ENCODE measurements around the gene KCNF1.
"Not testable (repeated sequence)": the region's sequence is repeated elsewhere in the genome, so short reads cannot be mapped to it uniquely, and the experiment has no call there.

KCNF1 gene

DNA sequence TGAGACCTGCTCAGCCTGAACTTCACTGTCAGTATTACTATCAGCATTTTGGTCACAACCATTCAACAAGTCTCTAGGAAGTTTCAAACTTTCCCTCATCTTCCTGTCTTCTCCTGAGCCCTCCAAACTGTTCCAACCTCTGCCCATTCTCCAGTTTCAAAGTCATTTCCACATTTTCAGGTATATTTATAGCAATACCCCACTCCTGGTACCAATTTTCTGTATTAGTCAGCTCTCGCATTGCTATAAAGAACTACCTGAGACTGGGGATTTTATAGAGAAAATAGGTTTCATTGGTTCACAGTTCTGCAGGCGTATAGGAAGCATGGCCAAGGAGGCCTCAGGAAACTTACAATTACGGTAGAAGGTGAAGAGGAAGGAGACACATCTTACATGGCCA lies 27.3 kb downstream of the KCNF1 start:
- DNase-seq (ENCODE audit: low read depth in 3 of 3), result no peak

DNA sequence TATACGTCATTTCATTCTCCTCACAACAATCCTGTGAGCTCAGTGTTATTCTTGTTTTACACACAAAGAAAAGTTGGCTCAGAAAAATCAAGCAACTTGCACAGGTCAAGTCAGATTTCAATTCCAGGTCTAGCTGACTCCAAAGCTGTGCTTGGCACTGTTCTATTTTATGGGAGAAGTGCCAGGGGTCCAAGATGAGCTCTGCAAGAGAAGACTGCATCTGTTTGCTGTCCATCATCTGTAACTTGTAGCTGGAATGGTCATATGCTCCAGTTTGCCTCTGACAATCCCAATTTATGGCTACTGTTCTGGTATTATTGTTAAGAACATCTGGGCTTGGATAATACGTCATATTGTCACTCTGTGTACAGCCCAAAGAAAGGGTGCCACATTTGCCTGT lies 28.9 kb downstream of the KCNF1 start:
- no peak for DNase-seq (ENCODE audit: low read depth in 3 of 3)

DNA sequence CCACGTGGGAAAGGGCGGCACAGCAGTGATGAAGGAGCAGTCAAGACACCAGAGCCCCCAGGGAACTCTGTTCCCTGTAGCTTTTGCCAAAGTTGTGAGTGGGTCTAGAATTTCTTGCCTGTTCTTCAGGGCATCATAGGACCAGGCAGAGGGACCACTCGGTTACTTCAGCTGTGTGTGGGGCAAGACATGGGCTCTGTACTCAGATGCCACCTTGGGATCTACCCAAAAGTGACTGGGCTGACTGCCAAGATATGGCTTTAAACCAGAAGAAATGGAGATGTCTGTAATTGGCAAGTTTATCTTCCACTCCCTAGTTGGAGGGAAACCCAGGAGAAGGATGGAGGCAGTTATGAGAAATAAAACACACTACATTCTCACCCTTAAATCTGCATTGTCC lies 29.6 kb downstream of the KCNF1 start:
- no peak for DNase-seq (ENCODE audit: low read depth in 3 of 3)

DNA sequence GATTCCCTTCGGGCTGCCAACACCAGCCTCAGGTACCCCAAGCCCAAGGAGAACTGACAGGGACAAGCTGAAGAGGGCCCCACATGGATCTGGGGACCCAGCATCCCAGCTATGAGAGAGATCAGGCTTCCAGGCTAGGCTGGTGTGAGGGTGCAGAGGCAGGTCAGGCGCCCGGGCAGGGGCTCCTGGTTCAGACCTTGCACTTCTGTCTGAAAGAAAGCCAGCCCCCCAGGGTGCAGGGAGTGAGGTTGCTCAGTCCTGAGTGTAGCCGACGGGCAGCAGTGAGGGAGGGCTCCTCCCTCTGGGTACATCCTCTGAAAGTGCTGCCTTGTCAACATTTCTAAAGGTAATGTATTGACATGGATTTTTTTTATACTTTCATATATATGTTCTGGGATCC lies 33.1 kb downstream of the KCNF1 start:
- no peak for DNase-seq (ENCODE audit: low read depth in 3 of 3)

DNA sequence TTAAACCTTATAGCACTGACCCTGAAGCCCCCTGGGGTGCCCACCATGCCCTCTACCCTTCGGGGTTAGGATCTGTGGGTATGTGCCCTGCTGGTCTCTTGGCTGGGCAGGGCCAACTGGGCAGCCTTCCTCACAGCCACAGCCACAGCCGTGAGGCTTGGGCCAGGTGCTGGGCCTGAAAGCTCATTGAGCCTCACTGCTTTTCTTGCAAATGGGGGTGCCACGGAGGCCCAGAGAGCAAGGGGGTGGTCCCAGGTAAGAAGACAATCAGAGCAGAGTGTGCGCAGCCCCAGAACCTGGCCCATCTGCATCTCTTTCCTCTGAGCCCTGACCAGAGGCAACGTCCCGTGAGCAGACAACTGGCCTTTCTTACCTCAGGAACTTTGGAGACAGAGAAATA lies 34.7 kb downstream of the KCNF1 start:
- no peak for DNase-seq (ENCODE audit: low read depth in 3 of 3)

DNA sequence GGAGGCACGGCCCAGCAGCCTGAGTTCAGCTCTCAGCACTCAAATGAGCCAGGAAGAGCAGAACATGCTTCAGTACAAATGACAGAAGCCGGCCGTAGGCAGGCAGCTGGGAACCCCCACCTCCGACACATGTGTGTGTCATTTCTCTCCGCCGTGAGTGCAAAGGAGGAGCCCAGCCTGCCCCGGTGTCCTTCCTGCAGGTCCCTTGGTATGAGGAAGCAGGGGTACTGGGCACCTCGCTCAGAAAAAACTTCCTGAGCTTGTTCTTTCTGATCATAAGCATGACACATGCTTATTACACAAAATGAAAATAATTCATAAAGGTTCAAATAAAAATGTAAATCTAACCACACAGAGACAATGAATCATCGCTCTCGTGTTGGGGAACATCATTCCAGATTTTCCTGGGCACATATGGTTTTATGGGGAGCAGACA lies 35.3 kb downstream of the KCNF1 start:
- DNase-seq (ENCODE audit: low read depth in 3 of 3), result peak in 1 of 3 experiments; percentile 4

DNA sequence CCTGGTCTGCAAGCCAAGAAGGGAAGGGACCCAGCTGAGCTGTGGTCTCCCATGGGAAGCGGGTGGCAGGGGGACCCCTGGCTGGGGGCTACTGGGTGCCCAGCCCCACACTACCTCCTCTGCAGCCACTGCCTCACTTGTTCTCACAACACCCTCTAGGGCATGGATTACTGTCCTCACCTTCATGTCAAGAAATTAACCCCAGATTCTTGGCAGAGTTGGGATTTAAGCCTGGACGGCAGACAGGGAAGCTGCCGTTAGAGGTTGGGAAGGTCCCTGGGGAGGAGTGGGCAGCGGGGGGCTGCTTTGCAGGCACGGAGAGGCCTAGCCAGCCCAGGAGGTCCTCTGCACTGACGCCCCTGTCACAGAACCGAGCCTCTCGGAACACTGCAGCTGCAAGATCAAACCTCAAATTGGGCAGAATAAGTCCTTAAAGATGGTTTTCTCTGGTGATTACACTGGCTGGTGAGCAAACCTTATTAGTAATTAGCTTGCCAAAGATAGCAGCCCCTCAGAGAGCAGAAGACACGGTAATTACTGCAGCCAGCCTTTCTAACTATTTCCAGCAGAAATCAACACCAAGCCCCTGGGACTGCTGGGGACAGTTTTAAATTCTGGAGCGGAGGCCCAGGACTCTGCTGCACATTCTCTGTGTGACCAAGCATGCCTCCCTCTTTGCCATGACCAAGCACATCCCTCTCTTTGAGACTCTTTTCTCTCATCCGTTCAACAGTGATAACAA lies 35.9 kb downstream of the KCNF1 start:
- DNase-seq (ENCODE audit: low read depth in 3 of 3), result no peak

DNA sequence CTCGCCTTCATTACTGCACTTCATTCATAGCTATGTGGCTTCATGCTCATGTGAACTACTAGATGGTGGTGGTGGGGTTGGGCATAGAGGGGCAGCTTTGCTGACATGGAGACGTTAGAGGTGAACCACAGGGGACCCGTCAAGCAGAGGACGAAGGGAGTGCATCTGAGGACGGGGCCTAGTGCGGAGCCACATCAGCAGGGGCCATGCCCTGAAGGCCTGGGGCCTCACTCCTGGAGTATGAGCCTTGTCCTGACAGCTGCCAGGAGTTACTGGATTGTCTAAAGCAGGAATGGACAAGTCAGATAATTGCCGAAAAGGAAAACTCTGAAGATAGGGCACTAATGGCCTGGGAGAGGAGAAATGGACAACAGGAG lies 36.4 kb downstream of the KCNF1 start:
- DNase-seq (ENCODE audit: low read depth in 3 of 3), result no peak

DNA sequence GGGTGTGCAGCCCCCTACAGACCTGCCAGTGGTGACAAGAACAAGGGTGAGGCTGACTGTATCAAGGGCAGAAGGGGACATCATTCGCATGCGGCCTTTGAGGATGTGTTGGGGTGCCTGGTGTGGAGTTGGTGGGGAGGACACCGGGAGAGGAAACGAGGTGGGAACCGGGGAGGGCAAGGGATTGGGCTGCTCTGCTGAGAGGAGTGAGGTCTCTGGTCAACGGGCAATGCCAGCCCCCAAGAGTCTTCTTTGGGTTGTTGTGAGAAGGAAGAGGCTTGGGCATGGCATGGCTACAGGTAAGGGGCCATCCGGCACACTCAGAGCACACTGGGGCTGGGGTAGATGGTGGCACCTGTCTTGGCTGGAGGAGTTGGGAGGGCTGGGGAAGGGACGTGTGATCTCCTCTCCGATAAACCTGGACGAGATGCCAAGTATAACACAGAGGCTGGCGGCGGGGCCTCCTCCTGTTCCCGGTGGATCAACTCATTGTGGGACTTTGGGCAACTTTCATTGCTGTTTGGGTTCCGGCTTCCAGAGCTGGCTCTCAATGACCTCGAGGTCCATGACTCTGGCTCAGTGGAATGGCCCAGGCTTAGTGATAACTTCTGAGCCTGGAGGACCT lies 37.0 kb downstream of the KCNF1 start:
- no peak for DNase-seq (ENCODE audit: low read depth in 3 of 3)

DNA sequence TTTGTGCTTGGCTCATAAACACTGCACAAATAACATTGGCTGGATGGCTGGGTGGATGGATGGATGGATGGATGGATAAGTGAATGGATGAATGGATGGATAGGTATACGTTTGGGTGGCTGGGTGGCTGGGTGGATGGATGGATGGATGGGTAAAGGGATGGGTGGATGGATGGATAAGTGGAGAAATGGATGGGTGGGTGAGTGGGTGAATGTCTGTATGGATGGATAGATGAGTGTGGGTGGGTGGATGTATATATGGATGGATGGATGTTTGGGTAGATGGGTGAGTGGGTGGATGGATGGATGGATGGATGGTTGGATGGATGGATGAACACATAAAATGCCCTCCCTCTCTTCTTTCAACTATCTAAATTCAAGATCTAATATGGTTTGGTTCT lies 38.1 kb downstream of the KCNF1 start:
- no peak for DNase-seq (ENCODE audit: low read depth in 3 of 3)

DNA sequence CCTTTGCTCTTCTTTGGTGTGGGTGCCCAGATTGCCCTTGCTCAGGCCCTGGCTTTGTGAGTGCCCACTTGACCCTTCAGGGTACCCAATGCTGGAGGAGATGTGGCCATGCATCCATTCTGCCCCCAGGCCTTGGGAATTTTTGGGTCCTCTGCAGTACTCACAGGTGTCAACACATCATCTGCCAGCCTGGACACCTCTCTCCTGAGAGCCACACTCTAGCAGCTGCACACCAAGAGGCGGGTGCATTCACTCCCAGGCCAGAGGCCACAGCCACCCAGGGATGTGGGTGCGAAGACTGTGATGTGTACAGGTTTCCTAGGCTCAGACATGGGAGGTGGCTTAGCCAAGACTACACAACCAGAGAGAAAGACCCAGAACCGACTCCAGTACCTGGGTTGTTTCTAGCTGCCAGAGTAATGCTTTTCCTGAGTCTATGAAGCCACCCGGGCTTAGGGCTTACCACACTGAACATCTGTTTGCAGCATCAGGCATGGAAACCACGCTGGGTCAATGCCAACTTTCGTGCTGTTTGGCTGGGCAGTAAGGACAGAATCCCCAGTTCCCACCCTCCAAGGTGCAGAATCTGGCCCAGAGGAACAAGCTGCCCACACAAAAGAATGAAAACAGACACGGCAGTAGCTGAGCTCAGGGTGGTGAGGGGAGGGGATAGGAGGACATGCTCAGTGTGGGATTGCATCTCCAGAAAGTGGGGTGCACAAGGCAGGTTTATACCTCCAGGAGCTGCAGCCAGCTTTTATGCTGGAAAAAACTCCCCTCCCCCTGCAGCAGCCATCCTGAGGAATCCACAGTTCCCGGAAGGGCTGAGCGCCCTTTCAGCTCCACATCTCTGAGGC lies 40.1 kb downstream of the KCNF1 start:
- no peak for DNase-seq (ENCODE audit: low read depth in 3 of 3)

DNA sequence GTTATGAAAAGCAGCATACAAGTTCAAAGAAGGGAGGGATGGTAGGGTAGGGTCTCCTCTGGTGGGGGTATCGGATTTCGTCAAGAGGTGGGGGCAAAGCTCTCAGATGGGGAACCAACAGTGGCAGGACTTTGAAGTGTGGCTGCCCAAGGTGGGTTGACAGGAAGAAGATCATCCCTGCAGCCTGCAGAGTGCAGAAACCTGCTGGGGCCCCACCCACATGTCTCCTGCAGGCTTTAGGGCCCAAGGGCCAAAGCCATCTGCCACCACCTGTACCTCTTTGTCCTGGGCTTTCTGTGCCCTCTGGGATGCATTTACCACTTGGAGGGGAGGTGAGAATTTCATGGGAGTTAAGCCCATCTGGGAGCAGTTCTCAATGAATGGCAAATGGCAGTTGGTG lies 42.7 kb downstream of the KCNF1 start:
- no peak for DNase-seq (ENCODE audit: low read depth in 3 of 3)

DNA sequence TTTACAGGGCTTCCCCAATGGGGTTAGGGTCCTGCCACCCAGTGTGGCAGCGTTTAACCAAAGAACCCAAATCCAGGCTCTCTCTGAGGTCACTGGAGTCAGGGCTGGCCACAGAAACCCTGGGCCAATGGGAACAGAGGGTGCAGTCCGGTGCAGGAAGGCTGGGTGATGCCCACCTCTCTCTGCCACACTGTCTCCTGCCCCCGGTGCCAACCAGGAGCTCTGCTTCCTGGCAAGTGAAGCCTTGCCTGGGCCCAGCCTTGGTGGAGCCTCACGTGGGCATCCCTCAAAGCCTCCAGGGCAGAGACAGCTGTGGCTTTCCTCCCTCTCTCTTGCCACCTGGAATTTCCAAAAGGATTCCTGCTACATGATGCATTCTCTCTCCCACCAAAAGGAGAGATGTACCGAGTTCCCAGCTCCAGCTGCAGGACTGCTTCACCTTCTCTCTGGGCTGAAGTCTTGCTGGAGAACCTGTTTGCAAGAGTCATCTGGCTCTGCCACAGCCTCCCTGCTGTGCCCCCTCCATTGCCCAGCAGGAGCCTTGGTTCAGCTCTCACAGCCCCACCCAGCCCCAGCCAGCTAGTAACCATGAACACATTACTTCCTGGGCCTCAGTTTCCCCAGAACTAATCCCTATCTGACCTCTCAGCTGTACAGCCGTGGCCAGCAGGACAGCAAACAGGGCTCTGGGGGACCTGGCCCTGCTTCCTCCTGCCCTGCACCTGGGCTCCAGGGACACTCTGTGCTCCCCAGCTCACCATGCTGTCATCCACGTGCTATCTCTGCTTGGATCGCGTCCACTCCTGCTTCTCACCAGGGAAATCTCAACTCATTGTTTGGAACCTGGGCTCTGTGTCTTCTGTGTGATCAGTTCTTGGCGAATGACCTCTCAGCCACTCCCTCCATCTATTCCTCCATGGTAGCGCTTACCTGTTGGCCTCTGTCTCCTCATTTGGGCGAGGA lies 43.4 kb downstream of the KCNF1 start:
- DNase-seq (ENCODE audit: low read depth in 3 of 3), result no peak

DNA sequence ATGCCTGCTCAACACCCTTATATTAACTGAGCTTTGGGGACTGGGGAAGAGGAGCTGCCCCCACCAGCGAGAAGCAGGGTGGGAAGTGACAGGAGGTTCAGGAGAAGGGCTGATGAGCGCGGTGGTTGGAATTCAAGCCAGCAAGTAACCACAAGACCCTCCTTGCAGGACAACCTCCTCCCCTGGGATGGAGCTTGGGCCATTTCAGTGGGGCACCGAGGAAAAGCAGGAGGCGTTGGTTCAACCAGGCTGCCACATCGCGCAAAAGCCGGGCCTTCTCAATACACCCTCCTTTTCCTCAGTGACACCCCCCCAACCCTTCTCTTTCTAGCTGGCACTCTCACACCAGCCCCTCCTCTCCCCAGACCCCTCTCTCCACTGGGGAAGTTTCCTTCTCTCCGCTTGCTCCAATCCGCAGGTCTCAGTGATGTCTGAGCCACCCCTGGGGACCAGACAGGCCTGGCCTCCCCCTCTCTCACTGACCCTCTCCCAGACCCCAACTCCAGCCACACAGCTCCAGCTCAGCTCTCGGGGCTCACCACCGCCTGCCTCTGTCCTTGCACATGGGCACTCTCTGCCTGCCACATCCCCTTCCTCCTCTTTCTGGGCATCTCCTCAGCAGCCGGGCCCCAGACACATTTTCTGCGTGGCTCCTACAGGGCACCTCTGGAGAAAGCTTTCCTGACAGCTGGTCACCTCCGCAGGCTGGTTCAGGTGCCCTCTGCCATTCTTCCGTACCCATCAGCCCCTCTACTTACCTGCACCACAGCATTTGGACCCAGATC lies 44.5 kb downstream of the KCNF1 start:
- DNase-seq (ENCODE audit: low read depth in 3 of 3), result no peak

DNA sequence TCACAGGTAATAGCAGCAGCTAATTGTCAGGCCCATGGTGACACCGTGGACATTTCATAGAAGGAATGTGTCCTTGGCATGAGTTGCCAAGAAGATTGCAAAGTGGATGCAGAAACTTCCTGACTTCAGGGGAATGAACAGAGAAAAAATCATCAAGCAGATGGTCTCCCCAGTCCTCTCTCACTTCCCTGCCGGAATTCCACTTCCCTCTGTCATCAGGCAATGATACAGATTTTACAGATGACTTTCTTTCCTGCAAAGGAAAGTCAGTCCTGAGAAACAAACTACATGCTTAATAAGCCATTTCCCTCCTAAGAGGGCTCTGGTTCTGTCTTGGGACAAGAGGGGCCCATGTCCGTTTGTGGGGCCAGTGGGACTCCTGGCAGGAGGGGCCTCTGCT lies 45.7 kb downstream of the KCNF1 start:
- no peak for DNase-seq (ENCODE audit: low read depth in 3 of 3)

DNA sequence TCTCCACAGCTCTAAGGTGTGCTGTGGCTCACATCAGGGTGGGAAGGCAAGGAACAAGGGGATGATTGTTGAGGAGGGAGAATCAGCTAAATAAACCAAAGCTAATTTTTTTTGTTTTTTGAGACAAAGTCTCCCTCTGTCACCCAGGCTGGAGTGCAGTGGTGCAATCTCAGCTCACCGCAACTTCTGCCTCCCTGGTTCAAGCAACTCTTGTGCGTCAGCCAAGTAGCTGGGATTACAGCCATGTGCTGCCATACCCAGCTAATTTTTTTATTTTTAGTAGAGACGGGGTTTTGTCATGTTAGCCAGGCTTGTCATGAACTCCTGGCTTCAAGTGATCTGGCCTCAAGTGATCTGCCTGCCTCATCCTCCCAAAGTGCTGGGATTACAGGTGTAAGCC lies 46.7 kb downstream of the KCNF1 start:
- not testable (repeated sequence) for DNase-seq (ENCODE audit: low read depth in 3 of 3)

DNA sequence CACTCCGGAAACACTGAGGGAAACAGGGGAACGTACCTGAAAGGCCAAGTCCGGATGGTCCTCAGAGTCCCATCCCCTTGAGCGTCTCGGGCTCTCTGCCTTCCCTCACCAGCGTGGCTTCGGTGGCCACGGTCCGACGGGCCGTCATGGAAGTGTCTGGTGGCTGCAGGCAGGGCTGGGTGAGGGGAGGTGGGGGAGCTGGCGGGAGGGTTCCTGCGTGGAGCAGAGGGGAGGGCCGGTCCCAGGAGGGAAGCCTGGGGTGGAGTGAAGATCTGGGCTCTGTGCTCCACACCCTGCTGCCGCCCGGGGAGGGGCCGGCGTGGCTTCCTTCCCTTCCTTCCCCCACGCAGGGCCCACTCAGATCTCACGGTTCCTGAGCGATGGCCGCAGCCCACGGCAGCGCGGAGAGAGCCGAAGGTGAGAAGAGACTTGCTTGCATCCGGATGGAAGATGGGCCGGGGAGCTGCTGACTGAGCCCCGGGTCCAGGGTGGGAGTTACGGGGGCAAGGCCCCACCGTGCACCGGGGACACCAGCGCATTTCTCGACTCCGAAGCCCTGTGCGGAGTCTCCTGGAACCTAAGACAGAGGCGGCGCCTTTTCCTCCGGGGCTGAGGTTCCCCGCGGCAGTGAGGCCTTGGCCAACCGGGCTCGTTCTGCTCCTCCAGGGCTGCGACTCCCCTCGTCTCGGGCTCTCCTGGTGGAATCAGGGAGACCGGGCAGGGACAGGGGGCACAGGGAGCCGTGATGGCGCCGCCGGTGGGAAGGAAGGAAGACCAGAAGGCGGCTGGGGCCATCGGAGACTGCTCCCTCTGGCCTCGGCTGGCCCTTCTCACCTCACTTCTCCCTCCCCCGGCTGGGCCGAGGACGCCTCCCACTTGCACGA lies 49.1 kb downstream of the KCNF1 start:
- DNase-seq (ENCODE audit: low read depth in 3 of 3), result no peak

DNA sequence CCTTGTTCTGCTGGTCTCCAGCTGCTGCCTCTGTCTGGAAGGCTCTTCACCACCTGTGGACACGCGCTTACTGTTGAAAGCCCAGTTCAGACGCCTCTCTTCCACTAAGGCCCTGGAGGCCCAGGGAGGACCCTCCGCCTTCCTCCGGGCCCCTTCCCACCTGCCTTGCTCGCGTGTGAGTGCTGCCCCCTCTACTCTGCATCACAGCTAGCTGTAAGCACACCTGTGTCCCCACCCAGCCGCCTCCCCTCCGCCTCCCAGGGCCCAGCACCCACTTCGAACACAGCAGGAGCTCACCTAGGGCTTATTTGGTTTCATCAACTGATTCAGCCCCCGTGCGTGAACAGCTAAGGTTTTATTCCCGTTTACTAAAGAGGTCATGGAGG lies 49.7 kb downstream of the KCNF1 start:
- no peak for DNase-seq (ENCODE audit: low read depth in 3 of 3)

DNA sequence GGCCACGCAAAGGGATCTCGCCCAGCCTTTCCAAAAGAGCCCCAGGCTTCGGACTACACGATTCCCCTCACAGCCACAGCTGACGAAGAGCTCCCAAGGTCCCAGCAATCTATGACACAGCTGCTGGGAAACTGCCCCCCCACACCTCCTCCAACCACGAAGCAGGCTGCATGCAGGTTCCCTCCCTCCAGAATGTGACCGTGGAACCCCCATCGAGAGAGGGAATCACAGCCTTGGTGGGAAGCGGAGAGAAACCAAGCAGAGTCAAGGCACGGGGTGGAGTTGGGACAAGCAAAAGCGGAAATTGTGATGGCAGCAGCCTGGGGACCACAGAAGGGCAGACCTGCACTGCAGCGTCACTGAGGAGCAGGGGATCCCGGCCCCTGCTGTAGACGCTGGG lies 50.3 kb downstream of the KCNF1 start:
- no peak for DNase-seq (ENCODE audit: low read depth in 3 of 3)

DNA sequence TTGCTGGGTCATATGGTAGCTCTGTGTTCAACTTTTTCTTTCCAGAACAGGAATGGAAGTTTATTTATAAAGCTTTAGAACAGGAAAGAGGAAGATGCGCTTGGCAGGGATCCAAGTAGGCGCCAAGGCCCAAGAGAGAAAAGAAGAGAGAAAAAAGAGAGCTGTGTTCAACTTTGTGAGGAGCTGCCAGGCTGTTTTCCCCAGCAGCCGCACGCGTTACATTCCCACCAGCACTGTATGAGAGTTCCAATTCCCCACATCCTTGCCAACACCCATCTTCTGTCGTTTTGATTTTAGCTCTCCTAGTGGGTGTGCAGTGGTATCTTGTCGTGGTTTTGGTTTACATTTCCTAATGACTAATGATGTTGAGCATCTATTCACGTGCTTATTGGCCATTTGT lies 51.4 kb downstream of the KCNF1 start:
- no peak for DNase-seq (ENCODE audit: low read depth in 3 of 3)

Data from stimulated activated CD4-positive, alpha-beta T cell treated with anti-CD3 and anti-CD28 coated beads, TNF-alpha, amount 100 ng/mL, for 24 hours (primary cell).